Thoracic aorta (tissue), 2 donors: ENCODE data around the gene KRTDAP. TPM values are rescaled to one million over a fixed set of nuclear protein-coding genes. Genes with fewer than 3 reads are reported as not detected.
"Not testable (repeated sequence)": the region's sequence is repeated elsewhere in the genome, so short reads cannot be mapped to it uniquely, and the experiment has no call there.

Source experiments
- ATAC-seq: fragments of 150-250 bp; one replicate; pipeline ENCODE4 v1.8.0; 2017; ENCODE audit warnings: low read depth; ENCODE audit not compliant: insufficient number of reproducible peaks, low FRiP score
- DNase-seq: peaks from one replicate; pipeline ENCODE4 v3.0.0-alpha.2; 2020; ENCODE audit warnings: low spot score
- H3K27ac ChIP-seq, 2 donors: fragments of 200-600 bp; sonication (generic); 1 replicate in 1 of 2; 2 replicates in 1 of 2; pipeline ENCODE4 v1.5.1; 2016; ENCODE audit warnings: mild to moderate bottlenecking in 2 of 2, moderate library complexity in 2 of 2
- H3K27me3 ChIP-seq: fragments of 200-600 bp; sonication (generic); replicated peaks from 2 replicates; pipeline ENCODE4 v1.6.0; 2016; ENCODE audit warnings: mild to moderate bottlenecking; ENCODE audit not compliant: insufficient read depth
- H3K36me3 ChIP-seq: fragments of 200-600 bp; sonication (generic); one replicate; pipeline ENCODE4 v1.5.1; 2016
- H3K4me1 ChIP-seq, 2 donors: fragments of 200-600 bp; sonication (generic); 1 replicate in 1 of 2; 2 replicates in 1 of 2; pipeline versions ENCODE4 v1.5.1 to v1.6.0; 2016; ENCODE audit warnings: low read depth in 2 of 2, mild to moderate bottlenecking in 1 of 2; ENCODE audit not compliant: control insufficient read depth in 1 of 2
- H3K4me3 ChIP-seq: fragments of 200-600 bp; sonication (generic); 2 replicates; pipeline ENCODE4 v1.5.1; 2016; ENCODE audit warnings: mild to moderate bottlenecking
- H3K9me3 ChIP-seq: fragments of 200-600 bp; sonication (generic); 2 replicates; pipeline ENCODE4 v1.5.1; 2016
- total RNA-seq, 2 donors: library from RNA; depleted of rRNA; stranded (reverse); fragments of >200 nt; gene quantifications; one replicate each; pipeline versions ENCODE4 v1.1.0 to v1.2.3, GENCODE V29; 2016
- TF ChIP-seq, protein P1 (sequence below): fragments of 200-600 bp; sonication (generic); IDR thresholded peaks from one replicate; pipeline ENCODE4 v1.5.1; 2019; ENCODE audit warnings: antibody characterized with exemption

The KRTDAP gene
- total RNA-seq, 2 donors from 2014 or later: 29.6 TPM; not detected in 1

DNA sequence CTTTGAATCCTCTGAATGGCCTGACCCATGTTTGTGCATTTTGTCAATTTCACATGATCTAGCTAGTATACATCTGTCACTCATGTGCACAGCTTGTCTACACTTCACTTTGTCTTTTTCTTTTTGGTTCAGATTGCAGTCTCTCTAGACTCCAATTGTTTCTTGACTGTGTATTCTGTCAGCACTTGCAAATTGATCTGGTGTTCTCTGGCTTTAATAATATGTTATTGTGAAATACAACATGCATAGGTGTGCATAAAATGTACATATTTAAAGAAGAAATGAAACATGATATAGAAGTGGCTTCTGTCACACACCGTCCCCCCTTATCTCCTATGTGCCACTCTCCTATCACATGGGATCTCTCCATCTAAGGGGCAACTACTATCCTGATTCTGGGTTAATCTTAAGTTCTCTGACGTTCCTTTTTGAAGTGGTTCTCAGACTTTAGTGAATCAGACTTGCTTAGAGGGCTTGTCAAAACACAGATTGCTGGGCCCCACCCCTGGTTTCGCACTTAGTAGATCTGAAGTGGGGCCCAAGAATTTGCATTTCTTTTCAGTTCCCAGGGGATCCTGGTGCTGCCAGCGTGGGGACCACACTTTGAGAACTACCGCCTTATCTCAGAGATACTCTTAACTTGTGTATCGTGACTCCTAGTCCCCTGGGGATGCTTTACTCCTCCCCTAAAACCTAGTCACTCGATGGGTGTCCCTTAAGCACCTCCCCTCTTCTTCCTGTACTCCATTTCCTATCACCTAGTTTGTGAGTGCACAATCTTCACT lies 5.8 kb downstream of the KRTDAP start:
- ATAC-seq (no peak), DNase-seq (no peak)
- no peak overlapping the region for H3K4me3 ChIP-seq
- no peaks in the 10 kb centered on the region for H3K27me3 ChIP-seq
- H3K4me1 ChIP-seq: no peaks in the 10 kb centered on the region
- H3K9me3 ChIP-seq: no peaks in the 10 kb centered on the region
- TF ChIP-seq, protein P1, sequence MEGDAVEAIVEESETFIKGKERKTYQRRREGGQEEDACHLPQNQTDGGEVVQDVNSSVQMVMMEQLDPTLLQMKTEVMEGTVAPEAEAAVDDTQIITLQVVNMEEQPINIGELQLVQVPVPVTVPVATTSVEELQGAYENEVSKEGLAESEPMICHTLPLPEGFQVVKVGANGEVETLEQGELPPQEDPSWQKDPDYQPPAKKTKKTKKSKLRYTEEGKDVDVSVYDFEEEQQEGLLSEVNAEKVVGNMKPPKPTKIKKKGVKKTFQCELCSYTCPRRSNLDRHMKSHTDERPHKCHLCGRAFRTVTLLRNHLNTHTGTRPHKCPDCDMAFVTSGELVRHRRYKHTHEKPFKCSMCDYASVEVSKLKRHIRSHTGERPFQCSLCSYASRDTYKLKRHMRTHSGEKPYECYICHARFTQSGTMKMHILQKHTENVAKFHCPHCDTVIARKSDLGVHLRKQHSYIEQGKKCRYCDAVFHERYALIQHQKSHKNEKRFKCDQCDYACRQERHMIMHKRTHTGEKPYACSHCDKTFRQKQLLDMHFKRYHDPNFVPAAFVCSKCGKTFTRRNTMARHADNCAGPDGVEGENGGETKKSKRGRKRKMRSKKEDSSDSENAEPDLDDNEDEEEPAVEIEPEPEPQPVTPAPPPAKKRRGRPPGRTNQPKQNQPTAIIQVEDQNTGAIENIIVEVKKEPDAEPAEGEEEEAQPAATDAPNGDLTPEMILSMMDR: no peak
- H3K36me3 ChIP-seq: no peaks in the 10 kb centered on the region
- H3K27ac ChIP-seq: no peak overlapping the region

DNA sequence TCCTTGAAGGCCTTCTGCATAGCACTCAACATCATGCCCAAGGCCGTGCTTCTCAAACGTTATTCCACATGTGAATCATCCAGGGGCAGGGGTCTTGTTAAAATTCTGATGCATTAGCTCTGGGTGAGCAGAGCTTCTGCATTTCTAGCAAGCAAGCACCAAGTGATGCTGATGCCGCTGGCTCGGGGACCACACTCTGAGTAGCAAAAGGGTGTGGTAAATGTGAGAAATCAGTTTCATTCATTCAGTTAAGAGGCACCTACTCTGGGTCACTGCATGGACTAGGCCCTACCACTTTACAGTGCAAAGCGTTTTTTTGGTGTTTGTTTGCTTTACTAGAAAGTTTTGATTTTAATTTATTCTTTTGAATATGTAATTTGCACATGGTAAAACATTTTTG lies 7.2 kb downstream of the KRTDAP start:
- DNase-seq: no peak
- H3K9me3 ChIP-seq: no peaks in the 10 kb centered on the region
- TF ChIP-seq, protein P1: no peak
- no peaks in the 10 kb centered on the region for H3K27me3 ChIP-seq
- no peaks in the 10 kb centered on the region for H3K36me3 ChIP-seq
- no peak overlapping the region for H3K27ac ChIP-seq
- H3K4me3 ChIP-seq: no peak overlapping the region
- no peaks in the 10 kb centered on the region for H3K4me1 ChIP-seq
- ATAC-seq: no peak

DNA sequence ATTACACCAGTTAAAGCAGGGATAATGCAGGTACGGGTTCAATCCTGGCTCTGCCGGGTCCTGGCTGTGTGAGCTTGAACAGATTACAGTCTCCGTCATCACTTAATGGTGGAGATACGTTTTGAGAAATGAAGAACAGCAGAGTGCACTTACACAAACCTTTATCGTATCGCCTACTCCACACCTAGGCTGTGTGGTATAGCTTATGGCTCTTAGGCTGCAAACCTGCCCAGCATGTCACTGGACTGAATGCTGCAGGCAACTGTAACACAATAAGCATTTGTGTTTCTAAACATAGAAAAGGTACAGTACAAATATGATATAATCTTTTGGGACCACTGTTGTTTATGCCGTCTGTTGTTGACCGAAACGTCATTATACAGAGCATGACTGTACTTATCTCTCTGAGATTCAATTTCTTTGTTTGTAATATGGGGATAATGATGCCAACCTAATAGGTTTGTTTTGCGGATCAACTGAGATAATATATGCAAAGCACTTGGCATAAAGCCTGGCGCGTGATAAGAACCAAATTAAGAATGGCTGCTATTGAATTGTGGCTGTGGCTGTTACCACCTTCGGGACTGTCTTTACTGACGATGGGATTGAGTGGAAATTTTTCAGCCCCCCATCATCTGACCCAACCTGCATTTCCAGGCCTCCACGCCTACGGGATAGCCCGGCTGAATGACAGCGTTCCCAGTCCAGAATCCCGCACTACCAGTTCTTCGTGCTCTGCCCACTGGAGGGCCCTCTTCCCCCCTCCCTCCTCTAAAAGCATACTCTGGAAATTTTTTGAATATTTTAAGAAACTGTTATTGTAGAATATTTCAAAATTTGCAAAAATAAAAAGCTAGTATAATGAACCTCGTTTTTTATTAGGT lies 11.2 kb downstream of the KRTDAP start:
- no peak overlapping the region for H3K27ac ChIP-seq
- no peak for DNase-seq
- no peak for ATAC-seq
- H3K36me3 ChIP-seq: no peaks in the 10 kb centered on the region
- H3K4me1 ChIP-seq: no peaks in the 10 kb centered on the region
- no peaks in the 10 kb centered on the region for H3K27me3 ChIP-seq
- no peaks in the 10 kb centered on the region for H3K9me3 ChIP-seq
- H3K4me3 ChIP-seq: no peak overlapping the region
- TF ChIP-seq, protein P1: no peak

DNA sequence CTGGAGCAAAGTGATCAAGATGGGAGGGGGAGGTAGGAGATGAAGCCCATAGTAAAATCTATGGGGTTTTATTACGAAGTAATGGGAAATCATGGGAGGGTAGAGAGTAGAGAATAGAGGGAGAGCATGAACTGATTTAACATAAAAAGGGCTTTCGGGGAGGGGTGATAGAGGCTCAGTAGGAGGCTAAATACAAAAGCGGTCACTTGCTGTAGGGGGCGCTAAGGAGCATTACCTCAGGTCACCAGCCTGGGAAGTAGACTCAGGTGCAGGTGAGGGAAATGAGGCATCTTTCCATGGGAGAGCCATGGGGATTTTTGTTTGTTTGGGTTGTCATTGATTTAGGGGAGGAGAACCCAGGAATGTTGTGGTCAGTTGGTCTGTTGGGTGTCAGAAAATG lies 14.1 kb downstream of the KRTDAP start:
- no peak for DNase-seq
- Histone ChIP-seq H3K9me3 (no peaks in the 10 kb centered on the region), H3K27me3 (no peaks in the 10 kb centered on the region), H3K4me1 (no peaks in the 10 kb centered on the region), H3K36me3 (no peaks in the 10 kb centered on the region), H3K4me3 (no peak overlapping the region), H3K27ac (no peak overlapping the region)
- TF ChIP-seq, protein P1: no peak
- no peak for ATAC-seq

DNA sequence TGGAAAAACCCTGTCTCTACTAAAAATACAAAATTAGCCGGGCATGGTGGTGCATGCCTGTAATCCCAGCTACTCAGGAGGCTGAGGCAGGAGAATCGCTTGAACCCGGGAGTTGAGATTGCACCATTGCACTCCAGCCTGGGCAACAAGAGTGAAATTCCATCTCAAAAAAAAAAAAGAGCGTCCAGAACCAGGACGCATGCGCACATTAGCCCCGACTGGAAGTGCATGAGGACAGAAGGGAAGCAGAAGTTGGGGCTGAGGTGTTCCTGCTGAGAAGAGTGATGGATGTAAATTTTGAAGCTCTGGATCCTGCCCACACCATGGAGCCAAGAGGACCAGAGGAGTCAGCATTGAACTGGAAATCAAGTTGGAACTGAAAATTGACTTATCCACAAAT lies 15.7 kb downstream of the KRTDAP start:
- not testable (repeated sequence) for DNase-seq, H3K36me3 ChIP-seq, H3K27ac ChIP-seq, H3K9me3 ChIP-seq, H3K4me3 ChIP-seq, H3K27me3 ChIP-seq, H3K4me1 ChIP-seq, ATAC-seq
